ENCODE measurements around the gene ARHGEF1. TPM values are rescaled to one million over a fixed set of nuclear protein-coding genes. Genes with fewer than 3 reads are reported as not detected.

Gene ARHGEF1
- total RNA-seq, 4 donors from 2014 or later, result 40.4 to 58.3 (median 51.4) TPM

DNA sequence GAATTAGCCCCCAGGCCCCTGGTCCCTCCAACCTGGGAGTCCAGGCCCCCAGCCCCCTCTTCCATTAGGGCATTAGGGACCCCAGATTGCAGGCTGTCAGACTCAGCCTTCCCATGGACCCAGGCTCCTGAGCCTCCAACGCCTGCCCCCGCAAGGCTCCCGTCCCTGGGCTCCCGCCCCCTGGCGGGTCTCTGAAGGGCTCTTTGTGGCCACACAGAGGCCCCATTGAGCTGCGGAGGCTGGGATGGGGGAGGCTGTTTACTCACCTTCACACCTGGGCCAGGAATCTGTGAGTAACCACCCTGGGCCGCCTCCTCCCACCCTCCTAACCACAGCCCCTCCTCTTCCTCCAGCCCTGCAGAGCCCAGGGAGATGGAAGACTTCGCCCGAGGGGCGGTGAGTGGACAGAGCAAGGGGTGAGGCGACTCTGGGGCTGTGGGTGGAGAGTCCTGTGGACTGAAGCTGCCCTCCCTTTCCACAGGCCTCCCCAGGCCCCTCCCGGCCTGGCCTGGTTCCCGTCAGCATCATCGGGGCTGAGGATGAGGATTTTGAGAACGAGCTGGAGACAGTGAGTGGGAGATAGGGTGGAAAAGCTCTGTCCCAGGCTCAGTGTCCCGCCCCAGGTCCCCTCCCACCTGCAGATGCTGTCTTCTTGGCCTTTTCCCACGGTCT, 4.9 kb downstream of the ARHGEF1 start:
- peaks cover 0 to 51% of the 10 kb centered on the region in 2 donors for H3K36me3 ChIP-seq
- no peaks in the 10 kb centered on the region for H3K27me3 ChIP-seq
- no peak for TF ChIP-seq EP300 (IDR thresholded peaks at IDR 0.05)
- TF ChIP-seq, protein P1, sequence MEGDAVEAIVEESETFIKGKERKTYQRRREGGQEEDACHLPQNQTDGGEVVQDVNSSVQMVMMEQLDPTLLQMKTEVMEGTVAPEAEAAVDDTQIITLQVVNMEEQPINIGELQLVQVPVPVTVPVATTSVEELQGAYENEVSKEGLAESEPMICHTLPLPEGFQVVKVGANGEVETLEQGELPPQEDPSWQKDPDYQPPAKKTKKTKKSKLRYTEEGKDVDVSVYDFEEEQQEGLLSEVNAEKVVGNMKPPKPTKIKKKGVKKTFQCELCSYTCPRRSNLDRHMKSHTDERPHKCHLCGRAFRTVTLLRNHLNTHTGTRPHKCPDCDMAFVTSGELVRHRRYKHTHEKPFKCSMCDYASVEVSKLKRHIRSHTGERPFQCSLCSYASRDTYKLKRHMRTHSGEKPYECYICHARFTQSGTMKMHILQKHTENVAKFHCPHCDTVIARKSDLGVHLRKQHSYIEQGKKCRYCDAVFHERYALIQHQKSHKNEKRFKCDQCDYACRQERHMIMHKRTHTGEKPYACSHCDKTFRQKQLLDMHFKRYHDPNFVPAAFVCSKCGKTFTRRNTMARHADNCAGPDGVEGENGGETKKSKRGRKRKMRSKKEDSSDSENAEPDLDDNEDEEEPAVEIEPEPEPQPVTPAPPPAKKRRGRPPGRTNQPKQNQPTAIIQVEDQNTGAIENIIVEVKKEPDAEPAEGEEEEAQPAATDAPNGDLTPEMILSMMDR (IDR thresholded peaks at IDR 0.05), result no peak
- TF ChIP-seq POLR2AphosphoS5 (IDR thresholded peaks at IDR 0.05), result no peak
- TF ChIP-seq POLR2A (IDR thresholded peaks at IDR 0.05), result no peak
- ATAC-seq, result no peak
- H3K27ac ChIP-seq, result no peak overlapping the region
- H3K4me1 ChIP-seq, result peaks cover 0 to 51% (median 10%) of the 10 kb centered on the region in 3 donors
- 29 to 57% methylated on average over 3 to 4 of the region's 17 CpGs for WGBS, 2 donors (ENCODE audit: low coverage in 1 of 2)
- H3K4me3 ChIP-seq, result no peak overlapping the region
- no peaks in the 10 kb centered on the region for H3K9me3 ChIP-seq

DNA sequence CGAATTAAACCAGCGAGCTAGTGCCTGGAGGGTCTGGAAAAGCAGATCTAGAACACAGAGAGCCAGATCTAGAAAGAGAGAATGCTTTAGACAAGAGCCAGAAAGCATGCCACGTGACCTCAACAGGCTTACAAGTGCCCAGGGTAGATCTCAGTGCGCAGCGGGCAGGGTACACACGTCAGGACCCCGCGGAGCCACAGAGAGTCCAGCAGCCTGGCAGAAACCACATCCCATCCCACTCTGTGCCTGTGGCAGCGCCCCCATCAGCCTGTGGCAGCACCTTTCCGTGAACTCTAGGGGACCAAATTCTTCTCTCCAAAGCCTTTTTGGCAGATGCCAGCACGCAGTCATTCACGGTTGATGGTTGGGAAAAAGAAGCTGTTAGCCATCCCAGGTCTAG, 5.9 kb downstream of the ARHGEF1 start:
- H3K27ac ChIP-seq, result no peak overlapping the region
- WGBS, 2 donors (ENCODE audit: low coverage in 1 of 2), result 80 to 100% methylated on average over 1 to 2 of the region's 12 CpGs
- H3K4me3 ChIP-seq, result no peak overlapping the region
- ATAC-seq, result no peak
- peaks cover 0 to 43% (median 10%) of the 10 kb centered on the region in 3 donors for H3K4me1 ChIP-seq
- peaks cover 0 to 57% of the 10 kb centered on the region in 2 donors for H3K36me3 ChIP-seq
- H3K9me3 ChIP-seq, result no peaks in the 10 kb centered on the region
- no peaks in the 10 kb centered on the region for H3K27me3 ChIP-seq
- TF ChIP-seq POLR2AphosphoS5 (IDR thresholded peaks at IDR 0.05) (no peak), EP300 (IDR thresholded peaks at IDR 0.05) (no peak), POLR2A (IDR thresholded peaks at IDR 0.05) (no peak)
- TF ChIP-seq, protein P1 (IDR thresholded peaks at IDR 0.05), result no peak

DNA sequence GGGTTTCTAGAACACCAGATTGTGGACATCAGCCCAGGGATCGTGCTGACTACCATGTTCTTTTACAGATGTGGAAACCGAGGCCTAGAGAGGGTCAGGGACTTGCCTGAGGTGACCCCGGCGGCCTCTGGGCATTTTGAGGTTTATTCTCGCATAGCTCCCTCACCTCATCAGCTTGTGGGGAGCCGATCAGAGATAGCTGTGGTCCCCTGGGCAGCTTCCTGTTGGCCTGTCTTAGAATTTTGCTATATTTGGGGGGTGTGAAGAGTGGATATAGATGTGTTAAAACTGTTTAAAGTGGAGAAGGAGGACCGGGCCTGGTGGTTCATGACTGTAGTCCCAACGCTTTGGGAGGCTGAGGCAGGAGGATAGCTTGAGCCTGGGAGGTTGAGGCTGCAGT, 6.9 kb downstream of the ARHGEF1 start:
- Histone ChIP-seq H3K27ac (no peak overlapping the region), H3K4me1 (peaks cover 0 to 36% (median 6%) of the 10 kb centered on the region in 3 donors), H3K9me3 (no peaks in the 10 kb centered on the region), H3K27me3 (no peaks in the 10 kb centered on the region), H3K4me3 (no peak overlapping the region), H3K36me3 (peaks cover 0 to 67% of the 10 kb centered on the region in 2 donors)
- ATAC-seq, result no peak
- 90 to 94% methylated on average over 2 to 3 of the region's 8 CpGs for WGBS, 2 donors (ENCODE audit: low coverage in 1 of 2)
- TF ChIP-seq EP300 (IDR thresholded peaks at IDR 0.05) (no peak), POLR2A (IDR thresholded peaks at IDR 0.05) (no peak), POLR2AphosphoS5 (IDR thresholded peaks at IDR 0.05) (no peak)
- TF ChIP-seq, protein P1 (IDR thresholded peaks at IDR 0.05), result no peak

DNA sequence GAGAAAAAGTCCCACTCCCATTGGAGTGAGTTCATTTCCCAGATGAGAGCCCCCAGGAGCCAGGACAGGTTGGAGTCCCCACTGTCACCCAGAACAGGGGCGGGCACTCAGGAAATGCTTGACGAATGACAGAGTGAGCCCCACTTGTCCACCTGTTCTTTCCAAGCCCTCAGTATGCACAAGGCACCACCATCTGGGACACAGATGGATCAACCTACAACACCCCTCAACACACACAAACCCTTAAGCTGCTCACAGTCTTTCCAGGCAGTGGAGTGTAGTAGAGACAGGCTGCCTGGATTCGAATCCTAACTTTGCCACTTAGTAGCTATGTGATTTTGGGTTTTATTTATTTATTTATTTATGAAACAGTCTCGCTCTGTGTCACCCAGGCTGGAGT, 8.0 kb downstream of the ARHGEF1 start:
- TF ChIP-seq, protein P1 (IDR thresholded peaks at IDR 0.05), result no peak
- TF ChIP-seq POLR2A (IDR thresholded peaks at IDR 0.05), result no peak
- no peak for TF ChIP-seq EP300 (IDR thresholded peaks at IDR 0.05)
- TF ChIP-seq POLR2AphosphoS5 (IDR thresholded peaks at IDR 0.05), result no peak
- no peaks in the 10 kb centered on the region for H3K9me3 ChIP-seq
- H3K27me3 ChIP-seq, result no peaks in the 10 kb centered on the region
- peaks cover 0 to 26% (median 3%) of the 10 kb centered on the region in 3 donors for H3K4me1 ChIP-seq
- peaks cover 0 to 77% of the 10 kb centered on the region in 2 donors for H3K36me3 ChIP-seq
- no peak overlapping the region for H3K4me3 ChIP-seq
- 96 to 100% methylated on average over 2 to 4 of the region's 4 CpGs for WGBS, 2 donors (ENCODE audit: low coverage in 1 of 2)
- ATAC-seq, result no peak
- no peak overlapping the region for H3K27ac ChIP-seq
